GM11168 (cell line): ENCODE data around the gene KCNJ14.

Experiments
- in situ Hi-C: fragments of 300-500 bp; cut with MboI; formaldehyde crosslinking; loops from one replicate; pipeline ENCODE4 v1.12.0; 2022; ENCODE audit warnings: low sequenced_read_pairs; ENCODE audit not compliant: unreplicated experiment

The KCNJ14 gene

DNA sequence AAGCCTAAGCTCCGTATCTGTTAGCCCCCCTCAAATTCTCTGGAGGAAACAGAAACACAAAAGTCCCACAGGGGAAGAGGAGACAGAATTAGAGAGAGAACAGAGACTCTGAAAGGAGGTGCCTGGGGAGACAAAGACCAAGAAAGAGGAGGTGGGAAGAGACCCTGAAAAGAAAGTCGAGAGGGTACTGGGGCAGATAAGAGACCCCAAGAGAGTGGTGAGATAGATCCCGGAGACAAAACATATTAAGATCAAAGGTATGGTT lies 10.5 kb upstream of the KCNJ14 start:
- in situ Hi-C loops: no loop called here

DNA sequence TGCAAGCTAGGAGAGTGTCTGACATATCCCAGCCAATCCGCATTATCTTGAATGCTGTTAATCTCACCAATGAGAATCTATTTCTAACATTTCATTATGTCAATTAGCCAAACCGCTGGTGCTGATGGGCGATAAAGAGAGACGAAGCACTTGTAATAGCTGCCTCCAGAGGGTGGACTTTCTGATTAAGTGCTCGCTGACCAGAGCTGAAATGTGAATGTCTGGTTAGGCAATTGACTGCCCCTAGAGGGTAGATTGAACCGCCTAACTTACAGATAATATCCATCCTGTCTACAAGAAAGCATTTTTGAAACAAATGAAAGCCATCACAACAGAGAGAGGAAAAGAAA lies 10.1 kb upstream of the KCNJ14 start:
- in situ Hi-C loops: no loop called here

DNA sequence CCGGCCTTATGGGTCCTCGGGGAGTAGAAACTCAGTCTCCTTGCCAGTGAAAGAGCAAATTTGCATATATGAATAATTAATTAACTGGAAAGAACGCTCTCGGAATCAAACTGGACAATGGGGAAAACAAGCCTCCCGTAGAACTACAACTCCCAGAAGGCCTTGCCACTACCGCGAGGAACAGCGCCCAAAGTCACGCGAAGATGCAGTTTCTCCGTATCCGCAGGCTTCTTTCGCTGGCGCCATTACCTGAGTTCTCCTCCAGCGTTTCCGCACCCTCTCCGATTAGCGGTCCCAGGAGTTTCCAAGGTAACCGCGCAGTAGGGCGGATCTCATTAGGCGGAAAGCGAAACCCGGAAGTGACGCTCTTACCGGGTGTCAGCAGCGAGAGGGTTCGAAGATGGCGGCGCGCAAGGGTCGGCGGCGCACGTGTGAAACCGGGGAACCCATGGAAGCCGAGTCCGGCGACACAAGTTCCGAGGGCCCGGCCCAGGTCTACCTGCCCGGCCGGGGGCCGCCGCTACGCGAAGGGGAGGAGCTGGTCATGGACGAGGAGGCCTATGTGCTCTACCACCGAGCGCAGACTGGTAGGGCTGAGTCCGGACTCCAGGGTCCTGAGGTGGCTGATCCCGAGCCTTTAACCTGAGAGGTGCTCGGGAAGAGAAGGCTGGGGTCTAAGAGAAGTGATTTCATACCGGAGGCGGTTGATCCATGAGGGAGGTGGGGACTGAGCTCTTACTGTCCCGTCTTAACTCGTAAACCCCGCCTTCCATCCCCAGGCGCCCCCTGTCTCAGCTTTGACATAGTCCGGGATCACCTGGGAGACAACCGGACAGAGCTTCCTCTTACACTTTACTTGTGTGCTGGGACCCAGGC lies 9.5 kb upstream of the KCNJ14 start, which contains the start of gene GRWD1:
Gene GRWD1 (plus strand): TSS at position 378 of the 876 bp plus-strand sequence. CDS start 23 bp downstream, at position 401.
- in situ Hi-C loops: no loop called here

DNA sequence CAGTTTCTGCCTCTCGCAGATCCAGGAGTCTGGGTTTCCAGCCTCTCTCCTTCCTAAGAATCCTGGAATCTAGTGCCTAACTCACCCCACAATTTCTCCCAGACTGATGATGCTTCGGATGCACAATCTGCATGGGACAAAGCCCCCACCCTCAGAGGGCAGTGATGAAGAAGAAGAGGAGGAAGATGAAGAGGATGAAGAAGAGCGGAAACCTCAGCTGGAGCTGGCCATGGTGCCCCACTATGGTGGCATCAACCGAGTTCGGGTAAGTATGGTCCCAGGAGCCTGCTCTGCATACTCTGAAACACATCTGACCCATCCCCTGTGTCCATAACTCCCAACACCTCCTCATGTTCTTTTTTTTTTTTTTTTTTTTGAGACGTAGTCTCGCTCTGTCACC lies 8.8 kb upstream of the KCNJ14 start:
- in situ Hi-C loops: no loop called here

DNA sequence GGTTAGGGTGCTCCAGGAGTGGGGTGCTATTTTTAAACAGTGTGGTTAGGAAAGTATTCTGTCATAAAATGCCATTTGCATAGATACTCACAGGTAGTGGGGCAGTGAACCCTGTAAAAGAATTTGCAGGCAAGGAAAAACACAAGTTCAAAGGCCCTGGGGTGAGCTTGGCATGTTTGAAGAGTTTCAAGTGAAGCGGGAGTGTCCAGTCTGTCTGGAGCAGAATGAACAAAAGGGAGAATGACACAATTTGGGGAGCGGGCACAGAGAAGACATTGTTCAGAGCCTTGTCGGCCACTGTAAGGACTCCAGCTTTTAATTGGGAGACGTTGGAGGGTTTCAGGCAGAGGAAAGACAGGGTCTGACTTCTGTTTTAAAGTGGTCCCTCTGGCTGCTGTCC lies 6.8 kb upstream of the KCNJ14 start:
- in situ Hi-C loops: no loop called here

DNA sequence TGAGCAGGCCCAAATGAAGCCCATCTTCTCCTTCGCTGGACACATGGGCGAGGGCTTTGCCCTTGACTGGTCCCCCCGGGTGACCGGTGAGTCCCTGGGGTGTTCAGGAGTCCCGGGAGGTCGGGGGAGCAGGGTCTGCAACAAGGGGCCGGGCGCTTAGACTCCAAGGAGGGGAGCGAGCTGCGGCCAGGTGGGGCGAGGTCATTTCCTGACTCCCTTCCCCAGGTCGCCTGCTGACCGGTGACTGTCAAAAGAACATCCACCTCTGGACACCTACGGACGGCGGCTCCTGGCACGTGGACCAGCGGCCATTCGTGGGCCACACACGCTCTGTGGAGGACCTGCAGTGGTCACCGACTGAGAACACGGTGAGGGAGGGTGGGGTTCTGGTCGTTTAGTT lies 4.9 kb upstream of the KCNJ14 start:
- in situ Hi-C loops: no loop called here

DNA sequence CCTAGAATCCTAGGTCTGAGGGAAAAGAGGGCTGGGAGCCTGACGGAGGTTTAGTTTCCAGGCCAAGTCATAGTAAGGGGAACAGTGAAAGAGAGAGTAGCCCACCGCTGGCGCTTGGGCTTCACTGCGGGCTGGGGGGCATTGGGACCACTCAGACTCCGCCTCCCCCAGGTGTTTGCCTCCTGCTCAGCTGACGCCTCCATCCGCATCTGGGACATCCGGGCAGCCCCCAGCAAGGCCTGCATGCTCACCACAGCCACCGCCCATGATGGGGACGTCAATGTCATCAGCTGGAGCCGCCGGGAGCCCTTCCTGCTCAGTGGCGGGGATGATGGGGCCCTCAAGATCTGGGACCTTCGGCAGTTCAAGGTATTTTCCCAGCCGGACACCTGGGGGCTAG lies 4.5 kb upstream of the KCNJ14 start:
- in situ Hi-C loops: no loop called here

DNA sequence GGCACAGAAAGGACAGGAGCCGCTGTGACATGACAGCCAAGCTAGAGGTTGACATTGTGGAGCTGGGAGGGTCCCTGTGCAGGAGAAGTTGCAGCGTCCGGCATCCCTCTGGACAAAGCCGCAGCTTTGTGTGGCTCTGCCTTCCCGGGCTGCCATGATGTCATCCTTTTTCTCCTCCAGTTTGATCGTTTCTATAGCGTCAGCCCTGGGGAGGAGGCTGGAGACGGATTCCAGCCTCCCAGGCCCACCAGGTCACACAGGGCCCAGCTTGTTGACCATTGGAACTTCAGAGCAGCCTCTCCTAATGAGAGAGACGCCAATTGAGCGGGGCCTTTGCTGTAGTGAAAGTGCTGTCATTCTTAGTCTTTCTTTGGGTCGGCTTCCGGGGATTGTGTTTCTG lies 3.8 kb upstream of the KCNJ14 start:
- in situ Hi-C loops: no loop called here

DNA sequence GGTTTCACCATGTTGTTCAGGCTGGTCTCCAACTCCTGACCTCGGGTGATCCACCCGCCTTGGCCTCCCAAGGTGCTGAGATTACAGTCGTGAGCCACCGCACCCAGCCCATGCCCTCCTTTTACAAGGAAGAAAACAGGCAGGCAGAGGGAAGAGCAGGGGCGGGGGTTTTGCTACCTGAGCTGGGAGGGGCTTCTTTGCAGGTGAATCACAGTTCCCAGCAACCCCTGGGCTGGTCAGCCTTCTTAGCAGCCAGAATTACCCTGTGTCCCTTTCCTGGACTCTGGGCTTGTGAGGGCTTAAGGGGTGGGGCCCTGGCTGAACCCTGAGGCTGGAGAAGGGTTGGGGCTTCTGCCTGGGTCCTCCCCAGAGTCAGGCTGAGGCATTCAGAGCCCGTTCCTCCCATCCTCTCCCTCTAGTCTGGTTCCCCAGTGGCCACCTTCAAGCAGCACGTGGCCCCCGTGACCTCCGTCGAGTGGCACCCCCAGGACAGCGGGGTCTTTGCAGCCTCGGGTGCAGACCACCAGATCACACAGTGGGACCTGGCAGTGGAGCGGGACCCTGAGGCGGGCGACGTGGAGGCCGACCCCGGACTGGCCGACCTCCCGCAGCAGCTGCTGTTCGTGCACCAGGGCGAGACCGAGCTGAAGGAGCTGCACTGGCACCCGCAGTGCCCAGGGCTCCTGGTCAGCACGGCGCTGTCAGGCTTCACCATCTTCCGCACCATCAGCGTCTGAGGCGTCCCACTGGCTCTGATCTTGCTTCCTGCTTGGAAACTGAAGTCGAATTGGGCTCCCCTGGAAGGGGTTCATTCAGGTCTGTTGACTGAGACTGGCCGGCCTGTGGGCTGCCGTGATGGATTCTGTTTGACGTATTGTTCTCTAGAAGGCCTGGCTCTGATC lies 2.8 kb upstream of the KCNJ14 start:
- in situ Hi-C loops: no loop called here

DNA sequence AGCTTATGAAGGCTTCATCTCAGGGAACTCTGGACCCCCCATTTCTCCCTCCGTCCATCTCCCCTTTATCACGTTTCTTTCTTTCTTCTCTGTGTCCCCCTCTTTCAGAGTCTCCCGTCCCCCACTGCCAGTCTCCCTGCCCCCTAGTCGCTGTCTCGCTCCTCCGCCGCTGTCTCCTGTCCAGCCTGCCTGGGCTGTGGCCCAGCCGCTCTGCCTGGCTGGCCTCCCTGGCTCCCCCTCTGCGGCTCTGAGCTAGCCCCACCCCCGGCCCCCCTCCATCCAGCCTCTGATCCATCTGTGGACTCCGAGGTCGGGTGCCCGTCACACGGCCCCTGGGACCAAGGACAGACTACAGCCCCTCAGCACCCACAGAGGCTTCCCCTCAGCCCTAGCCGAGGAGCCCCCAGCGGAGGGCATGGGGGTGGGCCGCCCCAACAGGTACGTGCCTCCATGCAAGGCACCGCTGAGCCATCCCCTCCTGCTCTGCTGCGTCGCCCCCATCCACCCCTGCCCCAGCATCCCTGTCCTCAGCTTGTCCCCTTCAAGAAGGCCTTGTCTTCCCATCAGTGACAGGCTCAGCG lies 1.1 kb upstream of the KCNJ14 start:
- in situ Hi-C loops: no loop called here

DNA sequence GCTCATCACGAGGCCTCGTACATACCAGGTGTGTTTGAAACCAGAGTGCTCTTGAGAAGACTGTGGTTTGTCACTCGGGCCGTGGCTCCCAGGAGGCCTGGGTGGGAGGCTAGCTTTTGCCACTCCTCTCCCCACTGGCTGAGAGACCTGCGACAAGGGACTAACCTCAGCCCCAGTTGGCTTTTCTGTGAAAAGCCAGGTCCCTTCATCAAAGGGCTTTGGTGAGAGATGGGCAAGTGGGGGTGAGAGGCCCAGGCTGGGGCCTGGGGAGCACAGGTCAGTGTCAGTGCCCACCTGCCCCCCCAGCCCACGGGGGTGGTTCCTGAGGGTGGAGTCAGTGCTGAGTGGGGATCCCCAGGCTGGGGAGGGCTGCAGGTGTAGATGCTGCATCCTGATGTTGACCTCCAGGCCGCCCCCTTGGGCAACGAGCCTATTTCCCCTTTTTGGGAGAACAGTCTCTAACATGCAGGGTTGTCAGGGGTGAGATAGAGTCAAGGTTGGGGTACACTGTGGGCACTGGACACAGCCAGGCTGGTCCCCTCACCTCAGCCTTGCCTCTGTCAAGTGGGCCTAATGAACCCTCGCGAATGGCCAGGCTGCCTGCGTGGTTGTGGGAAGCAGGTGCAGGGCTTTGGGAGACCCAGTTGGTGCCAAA lies 661 bp downstream of the KCNJ14 start:
- in situ Hi-C loops: no loop called here

DNA sequence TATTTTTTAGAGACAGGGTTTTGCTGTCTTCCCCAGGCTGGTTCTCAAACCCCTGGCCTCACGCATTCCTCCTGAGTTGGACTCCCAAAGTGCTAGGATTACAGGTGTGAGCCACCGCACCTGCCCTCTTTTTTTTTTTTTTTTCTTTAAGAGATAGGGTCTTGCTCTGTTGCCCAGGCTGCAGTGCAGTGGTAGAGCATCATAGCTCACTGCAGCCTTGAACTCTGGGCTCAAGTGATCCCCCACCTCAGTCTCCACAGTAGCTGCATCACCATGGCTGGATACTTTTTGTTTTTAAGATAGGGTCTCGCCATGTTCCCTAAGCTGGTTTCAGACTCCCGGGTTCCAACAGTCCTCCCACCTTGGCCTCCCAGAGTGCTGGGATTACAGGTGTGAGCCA lies 1.5 kb downstream of the KCNJ14 start:
- in situ Hi-C loops: no loop called here

DNA sequence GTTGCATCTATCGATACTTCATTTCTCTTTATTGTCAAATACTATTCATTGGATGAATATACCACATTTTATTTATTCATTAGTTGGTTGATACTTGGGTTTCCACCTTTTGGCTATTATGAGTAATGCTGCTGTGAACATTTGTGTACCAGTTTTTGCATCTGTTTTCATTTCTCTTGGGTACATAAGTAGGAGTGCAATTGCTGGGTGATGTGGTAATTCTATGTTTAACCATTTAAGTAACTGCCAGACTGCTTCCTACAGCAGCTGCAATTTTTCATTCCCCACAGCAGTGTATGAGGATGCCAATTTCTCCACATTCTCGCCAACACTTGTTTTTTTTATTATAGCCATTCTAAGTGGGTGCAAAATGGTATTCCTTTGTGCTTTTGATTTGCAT lies 2.6 kb downstream of the KCNJ14 start:
- in situ Hi-C loops: no loop called here

DNA sequence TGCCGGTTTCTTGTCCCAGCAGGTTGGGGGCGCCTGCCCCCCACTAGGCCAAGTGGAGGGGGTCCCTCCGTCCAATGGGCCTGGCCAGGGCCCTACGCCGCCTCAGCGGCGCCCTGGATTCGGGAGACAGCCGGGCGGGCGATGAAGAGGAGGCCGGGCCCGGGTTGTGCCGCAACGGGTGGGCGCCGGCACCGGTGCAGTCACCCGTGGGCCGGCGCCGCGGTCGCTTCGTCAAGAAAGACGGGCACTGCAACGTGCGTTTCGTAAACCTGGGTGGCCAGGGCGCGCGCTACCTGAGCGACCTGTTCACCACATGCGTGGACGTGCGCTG lies 6.2 kb downstream of the KCNJ14 start:
- in situ Hi-C loops: no loop called here

DNA sequence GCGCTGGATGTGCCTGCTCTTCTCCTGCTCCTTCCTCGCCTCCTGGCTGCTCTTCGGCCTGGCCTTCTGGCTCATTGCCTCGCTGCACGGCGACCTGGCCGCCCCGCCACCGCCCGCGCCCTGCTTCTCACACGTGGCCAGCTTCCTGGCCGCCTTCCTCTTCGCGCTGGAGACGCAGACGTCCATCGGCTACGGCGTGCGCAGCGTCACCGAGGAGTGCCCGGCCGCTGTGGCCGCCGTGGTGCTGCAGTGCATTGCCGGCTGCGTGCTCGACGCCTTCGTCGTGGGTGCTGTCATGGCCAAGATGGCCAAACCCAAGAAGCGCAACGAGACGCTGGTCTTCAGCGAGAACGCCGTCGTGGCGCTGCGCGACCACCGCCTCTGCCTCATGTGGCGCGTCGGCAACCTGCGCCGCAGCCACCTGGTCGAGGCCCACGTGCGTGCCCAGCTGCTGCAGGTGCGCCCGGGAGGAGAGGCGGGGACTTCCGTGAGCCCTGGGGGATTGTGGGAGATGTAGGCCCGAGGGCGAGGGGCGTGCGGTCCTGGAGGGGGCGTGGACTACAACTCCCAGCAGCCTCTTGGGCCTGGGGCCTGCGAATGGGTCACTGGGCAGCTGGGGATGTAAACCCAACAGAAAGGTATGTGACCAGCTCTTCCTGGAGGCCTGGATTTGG lies 6.7 kb downstream of the KCNJ14 start:
- in situ Hi-C loops: no loop called here

DNA sequence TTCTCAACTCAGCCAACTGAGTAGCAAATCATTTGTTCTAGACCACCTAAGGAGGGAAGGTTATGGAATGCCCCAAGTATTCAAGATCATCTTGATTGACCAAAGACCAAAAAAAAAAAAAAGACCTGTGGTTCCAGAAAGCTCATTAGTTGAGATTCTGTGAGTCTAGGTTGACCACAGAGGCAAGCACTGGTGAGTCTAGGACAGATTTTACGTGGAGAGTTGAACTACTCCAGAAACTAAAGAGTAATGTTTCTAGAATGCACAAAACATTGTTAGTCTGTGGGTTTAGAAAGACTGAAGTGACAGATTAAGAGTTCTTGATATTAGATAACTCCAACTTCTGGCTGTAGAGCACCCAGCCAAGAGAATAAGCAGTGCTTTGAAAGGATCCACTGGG lies 9.8 kb downstream of the KCNJ14 start:
- in situ Hi-C loops: no loop called here

DNA sequence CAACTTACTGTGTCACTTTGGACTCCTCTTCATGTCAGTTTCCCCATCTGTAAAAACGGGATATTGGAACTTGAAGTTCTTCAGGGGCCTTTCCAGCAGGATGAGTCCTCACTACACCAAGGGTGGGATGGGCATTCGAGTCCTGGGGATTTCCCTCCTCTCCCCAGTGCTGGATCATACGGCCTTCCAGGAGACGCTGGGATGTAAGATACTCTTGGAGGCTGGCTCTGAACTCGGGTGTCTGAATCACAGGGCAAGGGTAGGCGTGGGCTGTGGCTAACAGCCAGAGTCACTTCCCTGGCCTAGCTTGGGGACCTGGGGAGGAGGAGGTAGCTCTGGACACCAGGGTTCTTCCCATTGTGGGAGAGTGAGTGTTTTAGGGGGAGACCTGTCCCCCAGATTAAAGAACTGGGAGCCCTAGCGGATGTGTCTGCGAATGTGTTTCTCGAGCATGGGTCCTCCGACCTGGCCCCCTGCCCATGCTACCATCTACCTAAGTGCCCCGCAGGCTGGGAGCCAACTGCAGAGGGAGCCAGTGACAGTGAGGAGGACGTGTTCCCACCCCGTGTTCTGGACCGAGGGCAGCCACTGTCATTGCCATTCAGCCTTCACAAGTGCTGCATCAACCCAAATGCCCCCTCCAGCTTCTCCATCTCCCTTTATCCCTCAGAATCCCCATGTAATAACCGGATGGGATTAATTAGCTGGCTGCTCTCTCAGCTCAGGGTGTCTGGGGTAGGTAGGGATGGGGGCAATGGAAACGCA lies 11.4 kb downstream of the KCNJ14 start:
- in situ Hi-C loops: no loop called here

DNA sequence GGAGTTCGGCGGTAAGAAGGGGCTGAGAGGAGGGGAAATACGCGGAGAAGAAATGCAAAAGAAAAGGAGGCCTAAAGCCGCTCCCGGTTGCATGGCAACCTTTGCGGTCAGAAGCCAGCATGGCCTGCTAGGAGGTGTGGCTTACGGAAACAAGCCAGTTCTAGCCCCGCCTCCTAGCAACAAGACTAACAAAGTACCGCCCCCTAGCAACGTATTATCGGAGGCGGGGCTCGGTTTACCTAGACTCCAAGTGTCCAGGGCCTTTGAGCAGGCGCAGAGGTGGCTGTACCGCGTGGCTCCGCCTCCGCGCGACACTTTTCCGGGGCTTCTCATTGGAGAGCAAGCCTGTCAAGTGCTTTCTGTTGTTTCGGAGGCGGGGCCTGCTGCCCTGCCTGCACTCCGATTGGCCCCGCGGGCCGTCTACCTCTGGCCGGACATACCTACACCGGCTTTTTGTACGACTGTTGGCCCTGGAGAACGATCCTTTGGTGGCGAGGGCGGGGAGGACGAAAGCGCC lies 13.5 kb downstream of the KCNJ14 start:
- in situ Hi-C loops: no loop called here

DNA sequence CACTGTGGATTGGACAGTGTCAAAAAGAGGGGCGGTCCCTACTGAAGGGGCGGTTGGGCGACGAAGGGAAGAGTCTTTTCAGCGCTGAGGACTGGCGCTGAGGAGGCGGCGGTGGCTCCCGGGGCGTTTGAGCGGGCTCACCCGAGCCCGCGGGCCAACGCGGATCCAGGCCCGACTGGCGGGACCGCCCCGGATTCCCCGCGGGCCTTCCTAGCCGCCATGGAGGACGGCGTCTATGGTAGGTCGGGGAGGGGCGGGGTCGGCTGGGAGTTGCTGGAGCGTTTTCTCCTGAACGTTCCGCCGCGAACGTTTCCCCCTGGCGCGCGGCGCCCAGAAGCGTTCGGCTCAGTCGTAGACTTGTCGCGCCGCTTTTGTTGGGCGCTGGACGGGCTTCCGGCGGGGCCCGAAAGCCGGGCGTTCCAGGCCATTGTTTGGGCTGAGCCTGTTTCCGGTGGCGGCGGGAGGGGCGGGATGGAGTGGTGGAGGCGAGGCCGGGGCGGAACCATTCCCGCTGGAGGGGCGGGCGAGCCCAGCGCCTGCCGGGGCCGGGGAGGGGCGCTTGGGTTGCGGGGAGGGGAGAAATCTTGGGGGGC lies 14.0 kb downstream of the KCNJ14 start, which contains the start of gene CYTH2:
Gene CYTH2 (plus strand): TSS at position 81 of the 593 bp plus-strand sequence. CDS start 139 bp downstream, at position 220.
- in situ Hi-C loops: no loop called here
